H9 (cell line): ENCODE measurements around the gene CLCA4. TPM values are rescaled to one million over a fixed set of nuclear protein-coding genes. Genes with fewer than 3 reads are reported as not detected.

Experiments
- DNase-seq: peaks from one replicate; pipeline ENCODE4 v3.0.0-alpha.2; 2017
- H2AFZ ChIP-seq: one replicate; pipeline ENCODE4 v1.6.1; 2013; ENCODE audit warnings: mild to moderate bottlenecking, low read length, control low read depth, moderate library complexity
- H2AK5ac ChIP-seq: 2 replicates; pipeline ENCODE4 v1.6.1; 2013; ENCODE audit warnings: low read length, control low read depth, mixed read lengths; ENCODE audit not compliant: insufficient read length
- H2BK120ac ChIP-seq: one replicate; pipeline ENCODE4 v1.6.1; 2013; ENCODE audit warnings: low read depth, mild to moderate bottlenecking, low read length, control low read depth, inconsistent platforms; ENCODE audit not compliant: poor library complexity, severe bottlenecking
- H2BK12ac ChIP-seq: 2 replicates; pipeline ENCODE4 v1.6.1; 2013; ENCODE audit warnings: low read length, control low read depth, mixed read lengths, low read depth; ENCODE audit not compliant: insufficient read length
- H2BK15ac ChIP-seq: 2 replicates; pipeline ENCODE4 v1.6.1; 2013; ENCODE audit warnings: low read depth, low read length, control low read depth
- H2BK20ac ChIP-seq: one replicate; pipeline ENCODE4 v1.6.1; 2013; ENCODE audit warnings: low read depth, mild to moderate bottlenecking, low read length, control low read depth, inconsistent platforms; ENCODE audit not compliant: poor library complexity, severe bottlenecking
- H2BK5ac ChIP-seq: 2 replicates; pipeline ENCODE4 v1.6.1; 2013; ENCODE audit warnings: low read length, control low read depth, mixed read lengths; ENCODE audit not compliant: insufficient read length
- H3K14ac ChIP-seq: 2 replicates; pipeline ENCODE4 v1.6.1; 2013; ENCODE audit warnings: low read length, control low read depth; ENCODE audit not compliant: insufficient read depth
- H3K18ac ChIP-seq: 2 replicates; pipeline ENCODE4 v1.6.1; 2013; ENCODE audit warnings: low read depth, mild to moderate bottlenecking, mixed read lengths, low read length, control low read depth; ENCODE audit not compliant: insufficient read length
- H3K23ac ChIP-seq: 2 replicates; pipeline ENCODE4 v1.6.1; 2013; ENCODE audit warnings: low read length, control low read depth, mixed read lengths, low read depth; ENCODE audit not compliant: insufficient read length
- H3K23me2 ChIP-seq: 2 replicates; pipeline ENCODE4 v1.6.1; 2013; ENCODE audit warnings: low read depth, mild to moderate bottlenecking, mixed read lengths, low read length, control low read depth; ENCODE audit not compliant: insufficient read length, poor library complexity, severe bottlenecking
- H3K27ac ChIP-seq: 2 replicates; pipeline ENCODE4 v1.5.1; 2013; ENCODE audit warnings: low read length, control low read depth, mixed read lengths, low read depth; ENCODE audit not compliant: insufficient read length
- H3K27me3 ChIP-seq: 2 replicates; pipeline ENCODE4 v1.6.1; 2013; ENCODE audit warnings: low read length, control low read depth, inconsistent platforms; ENCODE audit not compliant: insufficient read depth
- H3K4ac ChIP-seq: 2 replicates; pipeline ENCODE4 v1.6.1; 2013; ENCODE audit warnings: low read depth, mild to moderate bottlenecking, control low read depth, inconsistent platforms, low read length, moderate library complexity
- H3K4me1 ChIP-seq: 2 replicates; pipeline ENCODE4 v1.6.1; 2013; ENCODE audit warnings: low read length, control low read depth, inconsistent platforms; ENCODE audit not compliant: insufficient read depth
- H3K4me2 ChIP-seq: 2 replicates; pipeline ENCODE4 v1.6.1; 2013; ENCODE audit warnings: low read length, control low read depth, mixed read lengths; ENCODE audit not compliant: insufficient read length, insufficient read depth
- H3K56ac ChIP-seq: 2 replicates; pipeline ENCODE4 v1.6.1; 2013; ENCODE audit warnings: low read depth, mild to moderate bottlenecking, mixed read lengths, low read length, control low read depth; ENCODE audit not compliant: insufficient read length
- H3K79me1 ChIP-seq: 2 replicates; pipeline ENCODE4 v1.6.1; 2013; ENCODE audit warnings: low read depth, mild to moderate bottlenecking, moderate library complexity, low read length, control low read depth, inconsistent platforms; ENCODE audit not compliant: insufficient read depth, poor library complexity, severe bottlenecking
- H3K79me2 ChIP-seq: 2 replicates; pipeline ENCODE4 v1.6.1; 2013; ENCODE audit warnings: low read length, control low read depth, inconsistent platforms; ENCODE audit not compliant: insufficient read depth
- H3K9ac ChIP-seq: 2 replicates; pipeline ENCODE4 v1.6.1; 2013; ENCODE audit warnings: low read length, control low read depth, mixed read lengths; ENCODE audit not compliant: insufficient read length; ENCODE audit errors: extremely low read depth
- H3K9me3 ChIP-seq: one replicate; pipeline ENCODE4 v1.6.1; 2013; ENCODE audit warnings: low read depth, low read length, inconsistent platforms; ENCODE audit not compliant: control insufficient read depth
- H3T11ph ChIP-seq: one replicate; pipeline ENCODE4 v1.6.1; 2013; ENCODE audit warnings: mild to moderate bottlenecking, low read length, control low read depth, inconsistent platforms
- H4K20me1 ChIP-seq: one replicate; pipeline ENCODE4 v1.6.1; 2013; ENCODE audit not compliant: control insufficient read depth, insufficient read length, insufficient read depth
- H4K5ac ChIP-seq: 2 replicates; pipeline ENCODE4 v1.6.1; 2013; ENCODE audit warnings: low read depth, mild to moderate bottlenecking, mixed read lengths, low read length, control low read depth; ENCODE audit not compliant: insufficient read length
- H4K8ac ChIP-seq: replicated peaks from 2 replicates; pipeline ENCODE4 v1.6.1; 2013; ENCODE audit warnings: low read length, control low read depth, mixed read lengths, low read depth; ENCODE audit not compliant: insufficient read length
- H4K91ac ChIP-seq: 2 replicates; pipeline ENCODE4 v1.6.1; 2013; ENCODE audit warnings: low read depth, mild to moderate bottlenecking, moderate library complexity, mixed read lengths, low read length, control low read depth; ENCODE audit not compliant: insufficient read length
- H3K27ac Mint-ChIP-seq, 3 experiments: 2 replicates in 2 of 3; 3 replicates in 1 of 3; pipeline ENCODE4 v1.8.0; 2020 to 2021; ENCODE audit warnings: mixed read lengths in 3 of 3, mild to moderate bottlenecking in 1 of 3, moderate library complexity in 1 of 3
- H3K27me3 Mint-ChIP-seq: 2 replicates; pipeline ENCODE4 v1.8.0; 2021; ENCODE audit warnings: low read depth, mild to moderate bottlenecking, moderate library complexity, mixed read lengths
- H3K36me3 Mint-ChIP-seq, 3 experiments: 2 replicates in 2 of 3; 3 replicates in 1 of 3; pipeline ENCODE4 v1.8.0; 2020 to 2021; ENCODE audit warnings: low read depth in 3 of 3, mixed read lengths in 3 of 3; ENCODE audit not compliant: insufficient read depth in 1 of 3
- H3K4me1 Mint-ChIP-seq, 2 experiments: 2 replicates each; pipeline ENCODE4 v1.8.0; 2020; ENCODE audit warnings: mixed read lengths in 2 of 2
- H3K4me3 Mint-ChIP-seq, 2 experiments: 2 replicates in 1 of 2; 3 replicates in 1 of 2; pipeline ENCODE4 v1.8.0; 2020 to 2021; ENCODE audit warnings: mild to moderate bottlenecking in 2 of 2, mixed read lengths in 2 of 2, moderate library complexity in 1 of 2
- H3K9me3 Mint-ChIP-seq, 2 experiments: 2 replicates in 1 of 2; 3 replicates in 1 of 2; pipeline ENCODE4 v1.8.0; 2020; ENCODE audit warnings: mild to moderate bottlenecking in 2 of 2, mixed read lengths in 2 of 2, moderate library complexity in 1 of 2
- WGBS: extraction: QIAGEN DNeasy Blood & Tissue Kit; methylation state at CpG from one replicate; pipeline ENCODE4 v1.1.7; 2013; ENCODE audit warnings: missing lambda C conversion rate, low lambda C conversion rate, mixed read lengths; ENCODE audit not compliant: insufficient read length; ENCODE audit errors: extremely low coverage; 5-methylcytosine and 5-hydroxymethylcytosine counted together
- total RNA-seq: library from RNA; stranded (reverse); gene quantifications from 2 replicates; pipeline ENCODE4 v1.2.1, GENCODE V29; 2021
- TF ChIP-seq, protein P1 (sequence below): fragments of 200-600 bp; sonication (generic); conservative IDR thresholded peaks from 3 replicates; pipeline ENCODE4 v1.8.0; 2021; ENCODE audit warnings: antibody characterized with exemption, mild to moderate bottlenecking

CLCA4 gene
- total RNA-seq, 1 experiment from 2014 or later: not detected

DNA sequence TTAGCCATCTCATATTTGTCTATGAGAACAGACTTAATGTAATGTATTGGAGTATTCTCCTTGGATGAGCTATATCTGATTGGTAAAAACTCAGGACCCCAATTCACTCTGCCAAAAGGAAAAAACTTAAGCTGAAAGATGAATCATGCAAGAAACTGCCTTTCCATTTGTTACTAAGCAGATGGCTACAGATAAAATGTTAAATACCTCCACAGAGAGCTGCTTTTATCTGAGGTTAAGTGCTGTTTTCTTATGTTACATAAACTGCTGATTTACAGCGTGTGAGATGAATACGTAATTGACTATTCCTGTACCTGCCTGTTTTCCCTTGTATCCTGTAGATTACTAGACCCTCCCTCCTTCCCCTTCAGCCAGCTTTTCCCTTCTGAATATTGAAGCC lies 49.3 kb downstream of the CLCA4 start:
- no peak overlapping the region for H4K91ac ChIP-seq
- H3K4me1 ChIP-seq: no peaks in the 10 kb centered on the region
- no peak overlapping the region for H2BK12ac ChIP-seq
- H3K79me1 ChIP-seq: no peaks in the 10 kb centered on the region
- H4K5ac ChIP-seq: no peak overlapping the region
- H2BK5ac ChIP-seq: no peak overlapping the region
- H3K56ac ChIP-seq: no peak overlapping the region
- no peak overlapping the region for H3T11ph ChIP-seq
- no peak overlapping the region for H3K23ac ChIP-seq
- no peak overlapping the region for H3K4ac ChIP-seq
- Mint-ChIP-seq H3K4me3 (no peak overlapping the region), H3K36me3 (peaks cover 10 to 23% (median 20%) of the 10 kb centered on the region in 3 experiments; a peak in 6 of 7 replicates), H3K4me1 (peaks cover 3 to 5% of the 10 kb centered on the region in 2 experiments; a peak in 2 of 4 replicates), H3K9me3 (peaks cover 11 to 28% of the 10 kb centered on the region in 2 experiments), H3K27ac (no peak overlapping the region), H3K27me3 (no peaks in the 10 kb centered on the region)
- no peaks in the 10 kb centered on the region for H4K20me1 ChIP-seq
- no peak overlapping the region for H2AFZ ChIP-seq
- no peak overlapping the region for H2AK5ac ChIP-seq
- no peak for DNase-seq
- H3K4me2 ChIP-seq: no peak overlapping the region
- TF ChIP-seq, protein P1, sequence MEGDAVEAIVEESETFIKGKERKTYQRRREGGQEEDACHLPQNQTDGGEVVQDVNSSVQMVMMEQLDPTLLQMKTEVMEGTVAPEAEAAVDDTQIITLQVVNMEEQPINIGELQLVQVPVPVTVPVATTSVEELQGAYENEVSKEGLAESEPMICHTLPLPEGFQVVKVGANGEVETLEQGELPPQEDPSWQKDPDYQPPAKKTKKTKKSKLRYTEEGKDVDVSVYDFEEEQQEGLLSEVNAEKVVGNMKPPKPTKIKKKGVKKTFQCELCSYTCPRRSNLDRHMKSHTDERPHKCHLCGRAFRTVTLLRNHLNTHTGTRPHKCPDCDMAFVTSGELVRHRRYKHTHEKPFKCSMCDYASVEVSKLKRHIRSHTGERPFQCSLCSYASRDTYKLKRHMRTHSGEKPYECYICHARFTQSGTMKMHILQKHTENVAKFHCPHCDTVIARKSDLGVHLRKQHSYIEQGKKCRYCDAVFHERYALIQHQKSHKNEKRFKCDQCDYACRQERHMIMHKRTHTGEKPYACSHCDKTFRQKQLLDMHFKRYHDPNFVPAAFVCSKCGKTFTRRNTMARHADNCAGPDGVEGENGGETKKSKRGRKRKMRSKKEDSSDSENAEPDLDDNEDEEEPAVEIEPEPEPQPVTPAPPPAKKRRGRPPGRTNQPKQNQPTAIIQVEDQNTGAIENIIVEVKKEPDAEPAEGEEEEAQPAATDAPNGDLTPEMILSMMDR: no peak
- no peaks in the 10 kb centered on the region for H3K79me2 ChIP-seq
- no peak overlapping the region for H4K8ac ChIP-seq
- no peak overlapping the region for H3K27ac ChIP-seq
- H2BK15ac ChIP-seq: no peak overlapping the region
- no peak overlapping the region for H3K9ac ChIP-seq
- no peaks in the 10 kb centered on the region for H3K27me3 ChIP-seq
- H2BK120ac ChIP-seq: no peak overlapping the region
- H3K23me2 ChIP-seq: no peaks in the 10 kb centered on the region
- H2BK20ac ChIP-seq: no peak overlapping the region
- H3K9me3 ChIP-seq: peaks cover 10% of the 10 kb centered on the region
- WGBS: no CpG with 5 or more reads among the region's 2 CpGs
- H3K14ac ChIP-seq: no peak overlapping the region
- no peak overlapping the region for H3K18ac ChIP-seq
